ENCODE data around the gene TNRC18.
"Not testable (repeated sequence)": the region's sequence is repeated elsewhere in the genome, so short reads cannot be mapped to it uniquely, and the experiment has no call there.

TNRC18 gene

GRCh38 chr7:5315761-5316160, 107.9 kb downstream of the TNRC18 start:
- DNase-seq (ENCODE audit: low read depth), result no peak

- DNase-seq (ENCODE audit: low read depth), result no peak
Observed at GRCh38 chr7:5314864-5315263, 108.8 kb downstream of the TNRC18 start.

- not testable (repeated sequence) for DNase-seq (ENCODE audit: low read depth)
Observed at GRCh38 chr7:5313076-5313885, 110.4 kb downstream of the TNRC18 start.

GRCh38 chr7:5312276-5313070, 111.2 kb downstream of the TNRC18 start:
- not testable (repeated sequence) for DNase-seq (ENCODE audit: low read depth)

- no peak for DNase-seq (ENCODE audit: low read depth)
Observed at GRCh38 chr7:5310822-5311405, 112.7 kb downstream of the TNRC18 start.

GRCh38 chr7:5309146-5309545, 114.5 kb downstream of the TNRC18 start:
- no peak for DNase-seq (ENCODE audit: low read depth)

GRCh38 chr7:5307221-5308142, 116.2 kb downstream of the TNRC18 start:
- DNase-seq (ENCODE audit: low read depth), result not testable (repeated sequence)

- not testable (repeated sequence) for DNase-seq (ENCODE audit: low read depth)
Observed at GRCh38 chr7:5305050-5305449, 118.6 kb downstream of the TNRC18 start.

- peak; percentile 19 for DNase-seq (ENCODE audit: low read depth)
Observed at GRCh38 chr7:5303591-5304505, 119.8 kb downstream of the TNRC18 start.

GRCh38 chr7:5303061-5303460, 120.6 kb downstream of the TNRC18 start:
- DNase-seq (ENCODE audit: low read depth), result no peak

GRCh38 chr7:5302577-5302976, 121.1 kb downstream of the TNRC18 start:
- no peak for DNase-seq (ENCODE audit: low read depth)

- DNase-seq (ENCODE audit: low read depth), result no peak
Observed at GRCh38 chr7:5300366-5300765, 123.3 kb downstream of the TNRC18 start.

GRCh38 chr7:5296611-5297226, 126.9 kb downstream of the TNRC18 start:
- no peak for DNase-seq (ENCODE audit: low read depth)

- DNase-seq (ENCODE audit: low read depth), result no peak
Observed at GRCh38 chr7:5296015-5296610, 127.5 kb downstream of the TNRC18 start.

- no peak for DNase-seq (ENCODE audit: low read depth)
Observed at GRCh38 chr7:5295039-5296014, 128.3 kb downstream of the TNRC18 start.

- no peak for DNase-seq (ENCODE audit: low read depth)
Observed at GRCh38 chr7:5294169-5294987, 129.3 kb downstream of the TNRC18 start.

- not testable (repeated sequence) for DNase-seq (ENCODE audit: low read depth)
Observed at GRCh38 chr7:5291711-5292335, 131.8 kb downstream of the TNRC18 start.
